BJ (cell line): Measurements from ENCODE around the gene HOXA9. TPM values are rescaled to one million over a fixed set of nuclear protein-coding genes. Genes with fewer than 3 reads are reported as not detected.

Source experiments
- CTCF ChIA-PET: fragments of 350-600 bp; formaldehyde crosslinking; extraction: SDS; loops from one replicate; lab custom pipeline; 2021; ENCODE audit warnings: antibody characterized with exemption, inconsistent platforms; lab: Yijun Ruan, JAX
- POLR2A ChIA-PET: fragments of 300-600 bp; sonication (Branson Sonifier 250); formaldehyde crosslinking; extraction: SDS; loops from one replicate; lab custom pipeline; 2021; ENCODE audit warnings: antibody characterized with exemption; lab: Charles Lee
- DNase-seq: peaks from one replicate; pipeline ENCODE4 v3.0.0-alpha.2; 2011; ENCODE audit warnings: low read depth
- H3K27me3 ChIP-seq: 2 replicates; pipeline ENCODE4 v1.6.0; 2011; ENCODE audit warnings: low read length; ENCODE audit not compliant: control insufficient read depth, insufficient read depth
- H3K36me3 ChIP-seq: 2 replicates; pipeline ENCODE4 v1.5.1; 2011; ENCODE audit warnings: low read length; ENCODE audit not compliant: control insufficient read depth, insufficient read depth
- H3K4me3 ChIP-seq: 2 replicates; pipeline ENCODE4 v1.5.1; 2011; ENCODE audit warnings: low read depth, mild to moderate bottlenecking, control low read depth, low read length
- CTCF ChIP-seq: IDR thresholded peaks from 2 replicates; pipeline ENCODE4 v1.5.1; 2011; ENCODE audit warnings: low read depth, mild to moderate bottlenecking, control low read depth, inconsistent platforms, low read length, moderate library complexity; ENCODE audit not compliant: insufficient read depth
- polyA plus RNA-seq: library from polyadenylated mRNA; depleted of rRNA; stranded (reverse); fragments of >200 nt; gene quantifications from 2 replicates; pipeline ENCODE4 v1.2.3, GENCODE V29; 2011

The HOXA9 gene
- polyA plus RNA-seq, 1 experiment: 15.0 TPM

- POLR2A ChIA-PET: interaction anchor here (1.1 to 1.3 kb wide), 2 partner anchors 15 to 23 kb away, joined by 6 to 8 read pairs; no protein-coding TSS in a partner anchor
- DNase-seq: no peak
- Histone ChIP-seq H3K27me3 (no peaks in the 10 kb centered on the region), H3K36me3 (peaks cover 15% of the 10 kb centered on the region), H3K4me3 (peak overlapping the region; percentile 72)
- CTCF ChIA-PET: interaction anchor here (0.8 to 16.1 kb wide), 8 partner anchors 7 to 905 kb away, joined by 3 to 187 read pairs (median 4); partner anchors contain the start of gene HOXA11
- TF ChIP-seq CTCF: no peak
Measured at GRCh38 chr7:27172315-27172774, 7.0 kb upstream of the HOXA9 start.

GRCh38 chr7:27171637-27172314, 6.4 kb upstream of the HOXA9 start:
- Histone ChIP-seq H3K27me3 (no peaks in the 10 kb centered on the region), H3K36me3 (peaks cover 13% of the 10 kb centered on the region), H3K4me3 (peak overlapping the region; percentile 72)
- ChIA-PET CTCF (interaction anchor here (1.4 to 16.1 kb wide), 4 partner anchors 8 to 23 kb away, joined by 3 to 187 read pairs (median 28); partner anchors contain the start of gene HOXA11), POLR2A (interaction anchor here (1.3 kb wide), 1 partner anchor 15 kb away, joined by 8 read pairs; no protein-coding TSS in a partner anchor)
- DNase-seq: no peak
- TF ChIP-seq CTCF: 0 out of 2 replicates have a peak, but pooled peaks have one; percentile 5

GRCh38 chr7:27171325-27171636, 5.9 kb upstream of the HOXA9 start:
- no peak for TF ChIP-seq CTCF
- ChIA-PET CTCF (interaction anchor here (1.4 to 16.1 kb wide), 4 partner anchors 8 to 23 kb away, joined by 3 to 187 read pairs (median 28); partner anchors contain the start of gene HOXA11), POLR2A (no interaction called here)
- Histone ChIP-seq H3K4me3 (peak overlapping the region; percentile 72), H3K27me3 (no peaks in the 10 kb centered on the region), H3K36me3 (peaks cover 13% of the 10 kb centered on the region)
- no peak for DNase-seq

GRCh38 chr7:27170426-27171324, 5.3 kb upstream of the HOXA9 start:
- CTCF ChIA-PET: interaction anchor here (1.4 to 16.1 kb wide), 4 partner anchors 9 to 24 kb away, joined by 3 to 187 read pairs (median 28); partner anchors contain the start of gene HOXA11
- POLR2A ChIA-PET: interaction anchor here (0.5 kb wide), 1 partner anchor 176 kb away, joined by 3 read pairs; no protein-coding TSS in a partner anchor
- peaks cover 13% of the 10 kb centered on the region for H3K36me3 ChIP-seq
- no peak for TF ChIP-seq CTCF
- DNase-seq: no peak
- H3K27me3 ChIP-seq: no peaks in the 10 kb centered on the region
- H3K4me3 ChIP-seq: peak overlapping the region; percentile 72
